ENCODE measurements around the gene IMMP1L.
"Not testable (repeated sequence)": the region's sequence is repeated elsewhere in the genome, so short reads cannot be mapped to it uniquely, and the experiment has no call there.

DNA sequence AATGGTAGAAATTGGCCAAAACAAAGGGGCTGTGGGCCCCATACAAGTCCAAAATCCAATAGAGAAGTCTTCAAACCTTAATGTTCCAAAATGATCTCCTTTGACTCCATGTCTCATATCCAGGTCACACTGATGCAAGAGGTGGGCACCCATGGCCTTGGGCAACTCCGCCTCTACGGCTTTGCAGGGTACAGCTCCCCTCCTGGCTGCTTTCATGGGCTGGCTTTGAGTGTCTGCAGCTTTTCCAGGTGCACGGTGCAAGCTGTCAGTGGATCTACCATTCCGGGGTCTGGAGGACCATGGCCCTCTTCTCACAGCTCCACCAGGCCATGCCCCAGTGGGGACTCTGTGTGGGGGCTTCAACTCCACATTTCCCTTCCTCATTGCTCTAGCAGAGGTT lies 15.7 kb downstream of the IMMP1L start:
- TF ChIP-seq, protein P1, sequence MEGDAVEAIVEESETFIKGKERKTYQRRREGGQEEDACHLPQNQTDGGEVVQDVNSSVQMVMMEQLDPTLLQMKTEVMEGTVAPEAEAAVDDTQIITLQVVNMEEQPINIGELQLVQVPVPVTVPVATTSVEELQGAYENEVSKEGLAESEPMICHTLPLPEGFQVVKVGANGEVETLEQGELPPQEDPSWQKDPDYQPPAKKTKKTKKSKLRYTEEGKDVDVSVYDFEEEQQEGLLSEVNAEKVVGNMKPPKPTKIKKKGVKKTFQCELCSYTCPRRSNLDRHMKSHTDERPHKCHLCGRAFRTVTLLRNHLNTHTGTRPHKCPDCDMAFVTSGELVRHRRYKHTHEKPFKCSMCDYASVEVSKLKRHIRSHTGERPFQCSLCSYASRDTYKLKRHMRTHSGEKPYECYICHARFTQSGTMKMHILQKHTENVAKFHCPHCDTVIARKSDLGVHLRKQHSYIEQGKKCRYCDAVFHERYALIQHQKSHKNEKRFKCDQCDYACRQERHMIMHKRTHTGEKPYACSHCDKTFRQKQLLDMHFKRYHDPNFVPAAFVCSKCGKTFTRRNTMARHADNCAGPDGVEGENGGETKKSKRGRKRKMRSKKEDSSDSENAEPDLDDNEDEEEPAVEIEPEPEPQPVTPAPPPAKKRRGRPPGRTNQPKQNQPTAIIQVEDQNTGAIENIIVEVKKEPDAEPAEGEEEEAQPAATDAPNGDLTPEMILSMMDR (IDR thresholded peaks at IDR 0.05; ENCODE audit: extremely low read depth in 1 of 2, insufficient read depth in 1 of 2, low read depth in 1 of 2, low read length in 2 of 2) = not testable (repeated sequence)
- TF ChIP-seq EZH2 (IDR thresholded peaks at IDR 0.05; ENCODE audit: borderline replicate concordance, low read depth, low read length, severe bottlenecking); MYC (IDR thresholded peaks at IDR 0.05; ENCODE audit: low read depth, low read length); POLR2AphosphoS5 (IDR thresholded peaks at IDR 0.05; ENCODE audit: insufficient read depth, low read depth, low read length): not testable (repeated sequence)

All from endothelial cell of umbilical vein (primary cell).